ENCODE results near the gene GPR153.

- TF ChIP-seq EZH2 (IDR thresholded peaks at IDR 0.05; ENCODE audit: insufficient read depth, poor library complexity, severe bottlenecking) (no peak), EZH2phosphoT487 (IDR thresholded peaks at IDR 0.05; ENCODE audit: insufficient read depth, low read depth) (no peak)
These were observed 13.8 kb upstream of the GPR153 start for GRCh38 chr1:6274622-6275139.

All from GM23248 (cell line).